Trophoblast cell (in vitro differentiated cells and primary cell): Measurements from ENCODE around the gene PKMYT1.

Experiments used
- DNase-seq, 2 donors: peaks; one replicate each; pipeline ENCODE4 v3.0.0-alpha.2; 2016
- H2AFZ ChIP-seq: 2 replicates; pipeline ENCODE4 v1.6.1; 2013; ENCODE audit warnings: low read length, moderate library complexity, mild to moderate bottlenecking; ENCODE audit not compliant: insufficient read depth, poor library complexity
- H2AK5ac ChIP-seq: 2 replicates; pipeline ENCODE4 v1.6.1; 2013; ENCODE audit warnings: mild to moderate bottlenecking, low read length
- H2BK120ac ChIP-seq: 2 replicates; pipeline ENCODE4 v1.6.1; 2013; ENCODE audit warnings: low read length, mild to moderate bottlenecking, moderate library complexity; ENCODE audit not compliant: insufficient read depth, poor library complexity
- H2BK12ac ChIP-seq: 2 replicates; pipeline ENCODE4 v1.6.1; 2013; ENCODE audit warnings: mild to moderate bottlenecking, low read length, moderate library complexity
- H2BK5ac ChIP-seq: 2 replicates; pipeline ENCODE4 v1.6.1; 2013; ENCODE audit warnings: low read length, low read depth, moderate library complexity, mild to moderate bottlenecking; ENCODE audit not compliant: poor library complexity
- H3K14ac ChIP-seq: 2 replicates; pipeline ENCODE4 v1.6.1; 2013; ENCODE audit warnings: mild to moderate bottlenecking, low read length
- H3K18ac ChIP-seq: 2 replicates; pipeline ENCODE4 v1.6.1; 2013; ENCODE audit warnings: mild to moderate bottlenecking, low read length
- H3K23ac ChIP-seq: 2 replicates; pipeline ENCODE4 v1.6.1; 2013; ENCODE audit warnings: low read length
- H3K27ac ChIP-seq: 2 replicates; pipeline ENCODE4 v1.5.1; 2013; ENCODE audit warnings: low read depth, mild to moderate bottlenecking, inconsistent platforms, low read length, moderate library complexity
- H3K27me3 ChIP-seq: 2 replicates; pipeline ENCODE4 v1.6.1; 2013; ENCODE audit warnings: inconsistent platforms, mild to moderate bottlenecking, low read length, moderate library complexity; ENCODE audit not compliant: insufficient read depth
- H3K36me3 ChIP-seq, 2 experiments: 1 replicate in 1 of 2; 2 replicates in 1 of 2; pipeline ENCODE4 v1.6.1; 2013; ENCODE audit warnings: low read length in 2 of 2, mild to moderate bottlenecking in 2 of 2, moderate library complexity in 1 of 2; ENCODE audit not compliant: insufficient read depth in 2 of 2, control insufficient read depth in 1 of 2
- H3K4ac ChIP-seq: 2 replicates; pipeline ENCODE4 v1.6.1; 2013; ENCODE audit warnings: low read depth, mild to moderate bottlenecking, low read length, moderate library complexity
- H3K4me1 ChIP-seq, 2 experiments: 1 replicate in 1 of 2; 2 replicates in 1 of 2; pipeline ENCODE4 v1.6.1; 2013; ENCODE audit warnings: low read length in 2 of 2, mild to moderate bottlenecking in 2 of 2, moderate library complexity in 1 of 2; ENCODE audit not compliant: insufficient read depth in 2 of 2, control insufficient read depth in 1 of 2
- H3K4me2 ChIP-seq: 2 replicates; pipeline ENCODE4 v1.6.1; 2013; ENCODE audit warnings: inconsistent platforms, mild to moderate bottlenecking, low read length, moderate library complexity
- H3K4me3 ChIP-seq: 2 replicates; pipeline ENCODE4 v1.5.1; 2013; ENCODE audit warnings: mild to moderate bottlenecking, low read depth, low read length, inconsistent platforms
- H3K79me1 ChIP-seq: one replicate; pipeline ENCODE4 v1.6.1; 2013; ENCODE audit warnings: low read length
- H3K79me2 ChIP-seq: 2 replicates; pipeline ENCODE4 v1.6.1; 2013; ENCODE audit warnings: low read length, mild to moderate bottlenecking; ENCODE audit not compliant: control insufficient read depth, insufficient read depth, poor library complexity
- H3K9ac ChIP-seq: 2 replicates; pipeline ENCODE4 v1.6.1; 2013; ENCODE audit warnings: mild to moderate bottlenecking, low read length
- H3K9me3 ChIP-seq: 2 replicates; pipeline ENCODE4 v1.6.1; 2013; ENCODE audit warnings: low read depth, mild to moderate bottlenecking, control low read depth, inconsistent platforms, low read length; ENCODE audit not compliant: insufficient read depth
- H4K12ac ChIP-seq: 2 replicates; pipeline ENCODE4 v1.6.1; 2013; ENCODE audit warnings: low read depth, mild to moderate bottlenecking, low read length, moderate library complexity
- H4K8ac ChIP-seq: 2 replicates; pipeline ENCODE4 v1.6.1; 2013; ENCODE audit warnings: low read depth, mild to moderate bottlenecking, low read length, moderate library complexity
- H4K91ac ChIP-seq: one replicate; pipeline ENCODE4 v1.6.1; 2013; ENCODE audit warnings: low read depth, mild to moderate bottlenecking, low read length, moderate library complexity
- WGBS: extraction: QIAGEN DNeasy Blood & Tissue Kit; methylation state at CpG from one replicate; pipeline ENCODE4 v1.1.7; 2013; ENCODE audit warnings: missing lambda C conversion rate; ENCODE audit not compliant: insufficient read length, insufficient coverage; ENCODE audit errors: extremely low coverage; 5-methylcytosine and 5-hydroxymethylcytosine counted together

PKMYT1 gene

GRCh38 chr16:3009568-3010390, 29.5 kb upstream of the PKMYT1 start:
- peak overlapping the region; percentile 94 for H3K14ac ChIP-seq
- H2BK5ac ChIP-seq: peak overlapping the region; percentile 98
- H2AFZ ChIP-seq: no peak overlapping the region
- no peak overlapping the region for H3K9ac ChIP-seq
- H3K79me2 ChIP-seq: peaks cover 9% of the 10 kb centered on the region
- H2BK12ac ChIP-seq: peak overlapping the region; percentile 80
- peak; percentile 96 to 98 for DNase-seq
- H3K27ac ChIP-seq: peak overlapping the region; percentile 100
- peak overlapping the region; percentile 41 for H3K4ac ChIP-seq
- H3K27me3 ChIP-seq: no peaks in the 10 kb centered on the region
- no peak overlapping the region for H3K23ac ChIP-seq
- peaks cover 45% of the 10 kb centered on the region for H3K79me1 ChIP-seq
- H3K4me1 ChIP-seq: peaks cover 54 to 73% of the 10 kb centered on the region in 2 experiments
- no peak overlapping the region for H3K4me3 ChIP-seq
- H3K9me3 ChIP-seq: no peaks in the 10 kb centered on the region
- H2BK120ac ChIP-seq: peak overlapping the region; percentile 87
- WGBS: no CpG with 5 or more reads among the region's 21 CpGs
- H4K12ac ChIP-seq: no peak overlapping the region
- peak overlapping the region; percentile 90 for H4K8ac ChIP-seq
- peak overlapping the region; percentile 73 for H3K18ac ChIP-seq
- H3K36me3 ChIP-seq: peaks cover 7% of the 10 kb centered on the region in 2 experiments
- peak overlapping the region; percentile 67 for H3K4me2 ChIP-seq
- peak overlapping the region; percentile 98 for H4K91ac ChIP-seq
- peak overlapping the region; percentile 49 for H2AK5ac ChIP-seq

GRCh38 chr16:3008690-3009037, 28.4 kb upstream of the PKMYT1 start:
- Histone ChIP-seq H3K14ac (peak overlapping the region; percentile 78), H4K91ac (peak overlapping the region; percentile 98), H3K79me2 (peaks cover 9% of the 10 kb centered on the region), H3K9ac (no peak overlapping the region), H3K27ac (peak overlapping the region; percentile 100), H2AFZ (peak overlapping the region; percentile 10), H3K9me3 (no peaks in the 10 kb centered on the region), H2BK5ac (peak overlapping the region; percentile 98), H3K27me3 (no peaks in the 10 kb centered on the region), H3K4me3 (no peak overlapping the region), H3K23ac (no peak overlapping the region), H4K8ac (peak overlapping the region; percentile 72), H3K79me1 (peaks cover 45% of the 10 kb centered on the region), H2AK5ac (peak overlapping the region; percentile 89), H3K36me3 (no peaks in the 10 kb centered on the region), H3K4ac (peak overlapping the region; percentile 35), H3K18ac (peak overlapping the region; percentile 89), H2BK12ac (peak overlapping the region; percentile 85), H4K12ac (peak overlapping the region; percentile 54), H3K4me1 (peaks cover 46 to 65% of the 10 kb centered on the region in 2 experiments), H3K4me2 (peak overlapping the region; percentile 45), H2BK120ac (peak overlapping the region; percentile 87)
- DNase-seq: no peak
- no CpG with 5 or more reads among the region's 4 CpGs for WGBS

- Histone ChIP-seq H3K14ac (peak overlapping the region; percentile 78), H3K79me1 (peaks cover 45% of the 10 kb centered on the region), H3K4me3 (no peak overlapping the region), H4K12ac (peak overlapping the region; percentile 38), H4K91ac (peak overlapping the region; percentile 98), H3K27ac (peak overlapping the region; percentile 100), H2AFZ (peak overlapping the region; percentile 50), H2AK5ac (peak overlapping the region; percentile 89), H4K8ac (peak overlapping the region; percentile 72), H3K4me1 (peaks cover 40 to 59% of the 10 kb centered on the region in 2 experiments), H3K18ac (peak overlapping the region; percentile 89), H3K9ac (no peak overlapping the region), H3K4me2 (peak overlapping the region; percentile 45), H3K9me3 (no peaks in the 10 kb centered on the region), H2BK12ac (peak overlapping the region; percentile 85), H3K4ac (peak overlapping the region; percentile 35), H2BK5ac (peak overlapping the region; percentile 98), H3K27me3 (no peaks in the 10 kb centered on the region), H3K79me2 (peaks cover 9% of the 10 kb centered on the region), H2BK120ac (peak overlapping the region; percentile 87), H3K36me3 (no peaks in the 10 kb centered on the region), H3K23ac (no peak overlapping the region)
- WGBS: no CpG with 5 or more reads among the region's 17 CpGs
- no peak for DNase-seq
These were observed 27.9 kb upstream of the PKMYT1 start for GRCh38 chr16:3007957-3008689.

GRCh38 chr16:3007059-3007956, 27.1 kb upstream of the PKMYT1 start:
- DNase-seq: no peak
- no CpG with 5 or more reads among the region's 13 CpGs for WGBS
- Histone ChIP-seq H3K27me3 (no peaks in the 10 kb centered on the region), H4K12ac (peak overlapping the region; percentile 38), H3K23ac (no peak overlapping the region), H3K79me1 (peaks cover 42% of the 10 kb centered on the region), H3K36me3 (no peaks in the 10 kb centered on the region), H3K18ac (peak overlapping the region; percentile 89), H3K4ac (peak overlapping the region; percentile 55), H2BK12ac (peak overlapping the region; percentile 85), H3K4me1 (peaks cover 33 to 51% of the 10 kb centered on the region in 2 experiments), H3K9me3 (no peaks in the 10 kb centered on the region), H3K4me3 (no peak overlapping the region), H3K4me2 (peak overlapping the region; percentile 45), H2BK120ac (peak overlapping the region; percentile 87), H3K79me2 (peaks cover 9% of the 10 kb centered on the region), H3K27ac (peak overlapping the region; percentile 100), H4K91ac (peak overlapping the region; percentile 98), H2BK5ac (peak overlapping the region; percentile 98), H3K9ac (no peak overlapping the region), H3K14ac (peak overlapping the region; percentile 78), H2AFZ (peak overlapping the region; percentile 50), H2AK5ac (peak overlapping the region; percentile 89), H4K8ac (peak overlapping the region; percentile 72)
